PC-9 (cell line): ENCODE results near the gene TRPM1. TPM values are rescaled to one million over a fixed set of nuclear protein-coding genes. Genes with fewer than 3 reads are reported as not detected.

Source experiments
- BruUV-seq: library from RNA; stranded (reverse); fragments of 400-500 nt; replicated peaks from 2 replicates; lab custom pipeline; 2021; lab: Mats Ljungman, UMichigan
- CTCF ChIA-PET: fragments of 300-600 bp; sonication (Branson Sonifier 250); formaldehyde crosslinking; loops from one replicate; lab custom pipeline; 2022; ENCODE audit warnings: antibody characterized with exemption; lab: Charles Lee
- POLR2A ChIA-PET: fragments of 300-600 bp; sonication (Branson Sonifier 250); formaldehyde crosslinking; loops from one replicate; lab custom pipeline; 2022; ENCODE audit warnings: antibody characterized with exemption; ENCODE audit not compliant: unreplicated experiment; lab: Charles Lee
- DNase-seq, 2 experiments: peaks; one replicate each; pipeline versions ENCODE4 v3.0.0 to v3.0.0-alpha.2; 2015 to 2022; ENCODE audit warnings: mixed read lengths in 1 of 2
- H2AFZ ChIP-seq: fragments of 200-600 bp; sonication (generic); 2 replicates; pipeline ENCODE4 v1.8.1; 2017; ENCODE audit warnings: antibody characterized with exemption
- H3F3A ChIP-seq: fragments of 200-600 bp; sonication (generic); 2 replicates; pipeline ENCODE4 v1.8.1; 2017; ENCODE audit warnings: antibody characterized with exemption, mild to moderate bottlenecking, low read depth; ENCODE audit not compliant: insufficient read depth
- H3K27ac ChIP-seq: fragments of 200-600 bp; sonication (generic); 2 replicates; pipeline ENCODE4 v1.6.1; 2016; ENCODE audit warnings: mixed run types
- H3K27me3 ChIP-seq: fragments of 200-600 bp; sonication (generic); 2 replicates; pipeline ENCODE4 v1.6.1; 2016; ENCODE audit warnings: low read depth, mixed run types; ENCODE audit not compliant: insufficient read depth
- H3K36me3 ChIP-seq: fragments of 200-600 bp; sonication (generic); 2 replicates; pipeline ENCODE4 v1.6.1; 2016; ENCODE audit warnings: low read depth, mixed run types
- H3K4me1 ChIP-seq: fragments of 200-600 bp; sonication (generic); replicated peaks from 2 replicates; pipeline ENCODE4 v1.6.1; 2016; ENCODE audit warnings: mixed run types; ENCODE audit not compliant: insufficient read depth
- H3K4me2 ChIP-seq: fragments of 200-600 bp; sonication (generic); 2 replicates; pipeline ENCODE4 v1.6.1; 2017; ENCODE audit warnings: mixed run types
- H3K4me3 ChIP-seq: fragments of 200-600 bp; sonication (generic); 2 replicates; pipeline ENCODE4 v1.6.1; 2016; ENCODE audit warnings: mixed run types
- H3K79me2 ChIP-seq: fragments of 200-600 bp; sonication (generic); 2 replicates; pipeline ENCODE4 v1.6.1; 2017; ENCODE audit warnings: low read depth, mixed run types
- H3K9me2 ChIP-seq: fragments of 200-600 bp; sonication (generic); 2 replicates; pipeline ENCODE4 v1.8.1; 2017; ENCODE audit warnings: mild to moderate bottlenecking; ENCODE audit not compliant: insufficient read depth
- H3K9me3 ChIP-seq: fragments of 200-600 bp; sonication (generic); 2 replicates; pipeline ENCODE4 v1.8.1; 2016; ENCODE audit warnings: low read depth; ENCODE audit not compliant: insufficient read depth
- H4K20me1 ChIP-seq: fragments of 200-600 bp; sonication (generic); 2 replicates; pipeline ENCODE4 v1.8.1; 2017; ENCODE audit not compliant: insufficient read depth
- CTCF ChIP-seq: fragments of 200-600 bp; sonication (generic); conservative IDR thresholded peaks from 2 replicates; pipeline ENCODE4 v1.6.1; 2017; ENCODE audit warnings: mixed run types, antibody characterized with exemption, mild to moderate bottlenecking, moderate library complexity
- EZH2 ChIP-seq: fragments of 200-600 bp; sonication (generic); IDR thresholded peaks from 2 replicates; pipeline ENCODE4 v1.8.0; 2017; ENCODE audit warnings: antibody characterized with exemption, low read depth
- intact Hi-C: fragments of 100-400 bp; cut with micrococcal nuclease; formaldehyde crosslinking; loops from one replicate; pipeline ENCODE4 v1.10.0; 2022; ENCODE audit not compliant: unreplicated experiment
- total RNA-seq: library from RNA; stranded (reverse); gene quantifications from 2 replicates; pipeline ENCODE4 v1.2.3, GENCODE V29; 2021

TRPM1 gene
- total RNA-seq, 1 experiment from 2014 or later: not detected

DNA sequence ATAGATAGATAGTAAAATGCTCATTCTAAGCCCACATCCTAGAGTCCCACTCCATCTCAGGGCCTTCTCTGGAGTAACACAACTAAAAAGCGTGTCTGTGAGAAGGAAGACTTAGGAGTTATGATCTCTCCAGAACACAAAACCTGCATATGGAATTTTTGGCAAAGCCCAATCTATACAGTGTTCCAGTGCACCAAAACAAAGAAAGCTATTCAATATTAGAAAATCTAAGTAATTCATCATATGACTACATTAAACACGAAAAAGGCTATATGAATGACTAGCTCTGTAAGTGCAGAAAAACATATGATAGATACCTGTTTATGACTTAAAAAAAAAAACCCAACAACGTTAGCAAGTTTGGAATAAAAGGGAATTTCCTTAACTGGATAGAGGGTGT lies 137.8 kb downstream of the TRPM1 start:
- Histone ChIP-seq H3F3A (no peaks in the 10 kb centered on the region), H3K79me2 (no peaks in the 10 kb centered on the region), H3K36me3 (no peaks in the 10 kb centered on the region), H3K4me2 (no peak overlapping the region), H3K9me3 (no peaks in the 10 kb centered on the region), H3K9me2 (no peaks in the 10 kb centered on the region), H3K27me3 (no peaks in the 10 kb centered on the region), H3K4me1 (no peaks in the 10 kb centered on the region), H2AFZ (no peak overlapping the region), H3K27ac (no peak overlapping the region), H4K20me1 (no peaks in the 10 kb centered on the region), H3K4me3 (no peak overlapping the region)
- DNase-seq: no peak
- ChIA-PET POLR2A (no interaction called here), CTCF (no interaction called here)
- no TSS peak for BruUV-seq
- intact Hi-C loops: no loop called here
- no peak for TF ChIP-seq CTCF
- TF ChIP-seq EZH2: no peak

DNA sequence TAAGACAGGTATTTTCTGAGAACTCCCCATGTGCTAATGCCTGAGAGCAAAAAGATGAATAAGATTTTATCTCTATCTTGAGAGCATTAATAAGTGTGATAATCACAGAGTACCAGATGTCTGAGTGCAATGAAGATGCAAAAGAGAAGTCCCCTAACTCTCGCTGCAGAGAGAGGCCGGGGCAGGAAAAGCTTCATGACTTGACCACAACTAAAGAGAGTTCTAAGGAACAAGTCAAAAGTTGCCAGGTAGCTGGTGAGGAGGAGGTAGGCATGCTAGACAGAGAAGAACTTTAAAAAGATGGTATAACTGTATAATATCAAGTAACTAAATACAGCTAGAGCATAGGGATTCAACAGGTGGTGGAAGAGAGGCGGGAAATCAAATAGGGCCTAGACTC lies 138.9 kb downstream of the TRPM1 start:
- no TSS peak for BruUV-seq
- ChIA-PET CTCF (no interaction called here), POLR2A (no interaction called here)
- intact Hi-C loops: no loop called here
- no peaks in the 10 kb centered on the region for H3K4me1 ChIP-seq
- H3K9me2 ChIP-seq: no peaks in the 10 kb centered on the region
- H3F3A ChIP-seq: no peaks in the 10 kb centered on the region
- H3K79me2 ChIP-seq: no peaks in the 10 kb centered on the region
- H3K27ac ChIP-seq: no peak overlapping the region
- no peak overlapping the region for H3K4me2 ChIP-seq
- no peak for DNase-seq
- H2AFZ ChIP-seq: no peak overlapping the region
- TF ChIP-seq CTCF (no peak), EZH2 (no peak)
- no peaks in the 10 kb centered on the region for H3K36me3 ChIP-seq
- no peaks in the 10 kb centered on the region for H3K27me3 ChIP-seq
- H4K20me1 ChIP-seq: no peaks in the 10 kb centered on the region
- no peak overlapping the region for H3K4me3 ChIP-seq
- H3K9me3 ChIP-seq: no peaks in the 10 kb centered on the region

DNA sequence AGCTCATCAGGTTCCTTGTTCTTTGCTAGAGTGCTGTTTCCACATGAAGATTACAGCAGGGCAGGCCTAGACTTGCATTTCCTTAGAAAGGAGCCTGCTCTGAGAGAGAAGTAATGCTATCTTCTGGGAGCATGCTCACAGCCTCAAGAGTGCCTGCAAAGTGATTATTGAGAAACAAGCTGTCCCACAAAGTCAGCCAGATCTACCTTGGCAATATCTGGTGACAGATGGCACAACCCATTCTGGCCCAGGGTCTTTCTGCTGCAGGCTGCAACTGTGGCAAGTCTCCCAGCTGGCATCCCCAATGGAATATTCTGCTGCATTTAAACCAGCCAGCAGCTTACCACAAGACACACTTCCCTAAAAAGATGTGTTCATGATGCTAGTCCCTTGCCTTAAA lies 139.4 kb downstream of the TRPM1 start:
- no peaks in the 10 kb centered on the region for H3K9me2 ChIP-seq
- DNase-seq: no peak
- H3K4me3 ChIP-seq: no peak overlapping the region
- H3K4me1 ChIP-seq: no peaks in the 10 kb centered on the region
- H3K27me3 ChIP-seq: no peaks in the 10 kb centered on the region
- no peaks in the 10 kb centered on the region for H4K20me1 ChIP-seq
- no peaks in the 10 kb centered on the region for H3K36me3 ChIP-seq
- no TSS peak for BruUV-seq
- ChIA-PET POLR2A (no interaction called here), CTCF (no interaction called here)
- intact Hi-C loops: no loop called here
- no peak overlapping the region for H3K27ac ChIP-seq
- no peak for TF ChIP-seq CTCF
- TF ChIP-seq EZH2: no peak
- H3K79me2 ChIP-seq: no peaks in the 10 kb centered on the region
- no peak overlapping the region for H2AFZ ChIP-seq
- H3K9me3 ChIP-seq: no peaks in the 10 kb centered on the region
- H3F3A ChIP-seq: no peaks in the 10 kb centered on the region
- no peak overlapping the region for H3K4me2 ChIP-seq
